HFFc6 (cell line): ENCODE measurements around the gene KCNMA1. TPM values are rescaled to one million over a fixed set of nuclear protein-coding genes. Genes with fewer than 3 reads are reported as not detected.

Experiments used
- DNase-seq: peaks from one replicate; pipeline ENCODE4 v3.0.0-alpha.2; 2018
- H3K27ac Mint-ChIP-seq: 2 replicates; pipeline ENCODE4 v1.8.0; 2020; ENCODE audit warnings: mild to moderate bottlenecking, mixed read lengths
- H3K27me3 Mint-ChIP-seq: 2 replicates; pipeline ENCODE4 v1.8.0; 2021; ENCODE audit warnings: mild to moderate bottlenecking, moderate library complexity, mixed read lengths; ENCODE audit not compliant: insufficient read depth
- H3K36me3 Mint-ChIP-seq: 2 replicates; pipeline ENCODE4 v1.8.0; 2021; ENCODE audit warnings: low read depth, mixed read lengths
- H3K4me1 Mint-ChIP-seq: 2 replicates; pipeline ENCODE4 v1.8.0; 2020; ENCODE audit warnings: low read depth, mixed read lengths
- H3K4me3 Mint-ChIP-seq: 2 replicates; pipeline ENCODE4 v1.8.0; 2020; ENCODE audit warnings: mild to moderate bottlenecking, moderate library complexity, mixed read lengths
- H3K9me3 Mint-ChIP-seq: 2 replicates; pipeline ENCODE4 v1.8.0; 2020; ENCODE audit warnings: mild to moderate bottlenecking, mixed read lengths
- total RNA-seq, 6 experiments: library from RNA; stranded (reverse); fragmentation: NEBNext Ultra II Directional; extraction: Animal tissue kit (Norgen Biotek cat#: 25700); gene quantifications; 2 replicates in 1 of 6; 3 replicates in 5 of 6; pipeline ENCODE4 v1.2.3, GENCODE V29; 2021
- TF ChIP-seq, protein P1 (sequence below): fragments of 200-600 bp; sonication (generic); IDR thresholded peaks from 2 replicates; pipeline ENCODE4 v1.5.0; 2021; ENCODE audit warnings: antibody characterized with exemption, mild to moderate bottlenecking

KCNMA1 gene
- total RNA-seq, 6 experiments from 2014 or later: 87.1 to 191 (median 93.5) TPM

DNA sequence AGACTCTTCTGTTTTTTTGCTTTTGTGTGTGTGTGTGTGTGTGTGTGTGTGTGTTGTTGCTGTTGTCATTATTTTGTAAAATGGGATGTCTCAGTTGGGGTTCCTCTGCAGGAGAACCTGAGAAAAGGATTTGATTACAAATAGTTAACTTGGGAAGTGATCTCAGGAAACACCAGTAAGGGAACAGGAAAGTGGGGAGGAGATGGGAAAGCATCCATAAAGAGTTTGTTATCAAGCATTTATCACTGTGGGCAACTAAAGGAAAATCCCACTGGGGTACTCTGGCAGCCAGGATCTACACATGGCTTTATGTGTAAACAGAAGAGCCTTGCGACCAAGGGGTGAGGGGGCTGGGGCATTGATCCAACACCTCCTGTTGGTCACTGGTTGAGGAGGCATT lies 485.4 kb downstream of the KCNMA1 start:
- no peaks in the 10 kb centered on the region for H3K9me3 Mint-ChIP-seq
- H3K27me3 Mint-ChIP-seq: peaks cover 1% of the 10 kb centered on the region
- TF ChIP-seq, protein P1, sequence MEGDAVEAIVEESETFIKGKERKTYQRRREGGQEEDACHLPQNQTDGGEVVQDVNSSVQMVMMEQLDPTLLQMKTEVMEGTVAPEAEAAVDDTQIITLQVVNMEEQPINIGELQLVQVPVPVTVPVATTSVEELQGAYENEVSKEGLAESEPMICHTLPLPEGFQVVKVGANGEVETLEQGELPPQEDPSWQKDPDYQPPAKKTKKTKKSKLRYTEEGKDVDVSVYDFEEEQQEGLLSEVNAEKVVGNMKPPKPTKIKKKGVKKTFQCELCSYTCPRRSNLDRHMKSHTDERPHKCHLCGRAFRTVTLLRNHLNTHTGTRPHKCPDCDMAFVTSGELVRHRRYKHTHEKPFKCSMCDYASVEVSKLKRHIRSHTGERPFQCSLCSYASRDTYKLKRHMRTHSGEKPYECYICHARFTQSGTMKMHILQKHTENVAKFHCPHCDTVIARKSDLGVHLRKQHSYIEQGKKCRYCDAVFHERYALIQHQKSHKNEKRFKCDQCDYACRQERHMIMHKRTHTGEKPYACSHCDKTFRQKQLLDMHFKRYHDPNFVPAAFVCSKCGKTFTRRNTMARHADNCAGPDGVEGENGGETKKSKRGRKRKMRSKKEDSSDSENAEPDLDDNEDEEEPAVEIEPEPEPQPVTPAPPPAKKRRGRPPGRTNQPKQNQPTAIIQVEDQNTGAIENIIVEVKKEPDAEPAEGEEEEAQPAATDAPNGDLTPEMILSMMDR: no peak
- H3K36me3 Mint-ChIP-seq: 0 out of 2 replicates have a peak, but pooled peaks cover 4% of the 10 kb centered on the region
- no peak overlapping the region for H3K4me3 Mint-ChIP-seq
- no peak overlapping the region for H3K27ac Mint-ChIP-seq
- no peak for DNase-seq
- peaks cover 70% of the 10 kb centered on the region for H3K4me1 Mint-ChIP-seq

DNA sequence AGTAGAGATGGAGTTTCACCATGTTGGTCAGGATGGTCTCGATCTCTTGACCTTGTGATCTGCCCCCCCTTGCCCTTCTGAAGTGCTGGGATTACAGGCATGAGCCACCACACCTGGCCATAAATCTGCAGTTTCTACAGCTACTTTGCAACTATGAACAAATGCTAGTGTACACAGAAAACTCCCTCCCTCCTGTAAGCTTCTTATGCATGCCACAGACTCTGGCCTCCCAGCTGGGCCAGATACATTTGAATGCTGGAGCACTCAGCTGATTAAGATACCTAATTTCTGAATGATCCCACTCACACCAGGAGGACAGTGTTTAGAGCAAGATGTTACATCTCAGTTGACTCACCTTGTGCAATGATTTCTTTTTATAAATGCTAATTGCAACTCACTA lies 486.2 kb downstream of the KCNMA1 start:
- DNase-seq: no peak
- Mint-ChIP-seq H3K4me3 (no peak overlapping the region), H3K4me1 (peaks cover 70% of the 10 kb centered on the region), H3K27ac (no peak overlapping the region), H3K9me3 (no peaks in the 10 kb centered on the region), H3K27me3 (peaks cover 1% of the 10 kb centered on the region), H3K36me3 (0 out of 2 replicates have a peak, but pooled peaks cover 4% of the 10 kb centered on the region)
- TF ChIP-seq, protein P1: no peak

DNA sequence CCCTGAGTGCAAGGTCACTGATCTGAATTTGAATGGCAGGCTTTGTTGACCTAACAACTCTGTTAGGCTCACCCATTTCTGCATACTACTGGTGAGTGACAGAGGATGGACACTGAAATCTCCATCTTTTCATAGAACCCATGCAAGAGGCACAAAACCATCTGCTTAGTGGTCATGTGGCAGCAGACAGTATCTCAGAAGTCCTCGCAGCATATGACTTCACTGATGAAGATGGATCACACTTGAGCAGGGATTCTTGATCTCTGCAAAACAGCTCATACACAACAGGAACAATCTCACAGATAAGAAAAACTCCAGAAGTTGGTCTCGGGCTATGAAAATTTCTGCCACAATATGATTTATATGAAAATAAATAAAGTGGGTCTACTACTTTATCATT lies 487.9 kb downstream of the KCNMA1 start:
- TF ChIP-seq, protein P1: no peak
- Mint-ChIP-seq H3K36me3 (0 out of 2 replicates have a peak, but pooled peaks cover 4% of the 10 kb centered on the region), H3K4me3 (no peak overlapping the region), H3K27ac (0 out of 2 replicates have a peak overlapping the region, but pooled peaks have one; percentile 13), H3K4me1 (peaks cover 53% of the 10 kb centered on the region), H3K27me3 (peaks cover 1% of the 10 kb centered on the region), H3K9me3 (no peaks in the 10 kb centered on the region)
- no peak for DNase-seq

DNA sequence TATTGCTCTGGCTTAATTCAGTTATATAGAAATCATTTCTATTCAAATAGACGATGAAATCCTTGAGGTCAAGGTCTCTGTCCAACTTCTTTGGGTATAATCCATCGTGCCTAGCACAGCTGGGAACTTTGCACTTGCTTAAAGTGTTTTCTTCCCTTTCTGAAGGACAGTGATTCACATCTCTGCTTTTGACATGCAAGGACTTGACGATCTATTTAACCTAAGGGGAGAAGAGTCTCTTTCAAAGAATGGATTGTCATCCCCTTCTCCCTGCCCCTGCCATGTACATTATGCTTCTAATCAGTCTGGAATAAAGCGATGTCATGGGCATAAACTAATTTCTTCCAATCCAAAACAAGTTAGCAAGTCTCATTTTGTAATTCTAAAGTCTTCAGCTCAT lies 488.6 kb downstream of the KCNMA1 start:
- DNase-seq: no peak
- H3K36me3 Mint-ChIP-seq: 0 out of 2 replicates have a peak, but pooled peaks cover 4% of the 10 kb centered on the region
- H3K27me3 Mint-ChIP-seq: peaks cover under 1% of the 10 kb centered on the region
- H3K4me1 Mint-ChIP-seq: peaks cover 45% of the 10 kb centered on the region
- TF ChIP-seq, protein P1: no peak
- no peak overlapping the region for H3K4me3 Mint-ChIP-seq
- no peaks in the 10 kb centered on the region for H3K9me3 Mint-ChIP-seq
- H3K27ac Mint-ChIP-seq: no peak overlapping the region

DNA sequence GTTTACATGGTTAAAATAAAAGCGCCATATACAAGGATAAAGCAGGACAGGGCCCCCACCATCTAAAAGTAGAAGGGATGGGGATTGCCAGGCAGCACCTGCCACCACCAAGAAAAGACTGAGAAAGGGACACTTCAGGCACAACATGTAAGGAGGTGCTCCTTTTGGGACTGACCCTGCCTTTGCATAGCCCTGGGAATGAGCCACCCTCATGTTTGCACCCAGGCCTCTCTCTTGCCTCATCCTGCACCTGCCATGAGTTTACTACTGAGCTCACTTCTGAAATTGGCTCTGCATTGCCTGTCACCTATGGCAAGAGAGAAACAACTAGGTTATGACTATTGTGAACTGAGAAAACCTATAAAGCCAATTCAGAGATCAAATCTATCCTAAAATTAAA lies 489.7 kb downstream of the KCNMA1 start:
- H3K9me3 Mint-ChIP-seq: no peaks in the 10 kb centered on the region
- H3K4me1 Mint-ChIP-seq: peaks cover 44% of the 10 kb centered on the region
- no peaks in the 10 kb centered on the region; the same call in 1 of the 2 replicates for H3K27me3 Mint-ChIP-seq
- DNase-seq: no peak
- no peak overlapping the region for H3K27ac Mint-ChIP-seq
- no peak overlapping the region for H3K4me3 Mint-ChIP-seq
- TF ChIP-seq, protein P1: no peak
- 0 out of 2 replicates have a peak, but pooled peaks cover 4% of the 10 kb centered on the region for H3K36me3 Mint-ChIP-seq
